RWPE2 (cell line): ENCODE results near the gene ATF7.
A peak's percentile ranks its signal among the peaks of the same experiment; 100 is the strongest.

Experiments
- ATAC-seq: fragments of 200-7000 bp; cut with Tn5 transposase; 3 replicates; pipeline ENCODE4 v1.9.1; 2021; ENCODE audit warnings: low read depth
- DNase-seq: peaks from one replicate; pipeline ENCODE4 v3.0.0-alpha.2; 2020; ENCODE audit warnings: low spot score
- H3K27ac ChIP-seq: fragments of 450-650 bp; 2 replicates; pipeline ENCODE4 v1.5.1; 2017; ENCODE audit warnings: mild to moderate bottlenecking; ENCODE audit not compliant: poor library complexity, severe bottlenecking
- H3K27me3 ChIP-seq: fragments of 250-450 bp; sonication (Bioruptor Pico); 2 replicates; pipeline ENCODE4 v1.5.1; 2021; ENCODE audit warnings: mild to moderate bottlenecking, moderate library complexity; ENCODE audit not compliant: insufficient read depth, poor library complexity, severe bottlenecking
- H3K36me3 ChIP-seq: fragments of 250-450 bp; sonication (Bioruptor Pico); 2 replicates; pipeline ENCODE4 v1.5.1; 2020; ENCODE audit warnings: low read depth, mild to moderate bottlenecking, moderate library complexity
- H3K4me1 ChIP-seq: fragments of 250-450 bp; sonication (Bioruptor Pico); 2 replicates; pipeline ENCODE4 v1.5.1; 2021; ENCODE audit warnings: mild to moderate bottlenecking, moderate library complexity; ENCODE audit not compliant: insufficient read depth, poor library complexity, severe bottlenecking
- H3K4me3 ChIP-seq: fragments of 250-450 bp; sonication (Bioruptor Pico); 2 replicates; pipeline ENCODE4 v1.5.1; 2021; ENCODE audit warnings: mild to moderate bottlenecking, moderate library complexity; ENCODE audit not compliant: severe bottlenecking
- H3K9me3 ChIP-seq: fragments of 250-450 bp; sonication (Bioruptor Pico); 2 replicates; pipeline ENCODE4 v1.5.1; 2021; ENCODE audit warnings: mild to moderate bottlenecking, moderate library complexity; ENCODE audit not compliant: severe bottlenecking
- TF ChIP-seq, protein P1 (sequence below): fragments of 450-650 bp; IDR thresholded peaks from one replicate; pipeline ENCODE4 v1.5.1; 2017; ENCODE audit warnings: mild to moderate bottlenecking, moderate library complexity; ENCODE audit not compliant: poor library complexity, severe bottlenecking

Gene ATF7

DNA sequence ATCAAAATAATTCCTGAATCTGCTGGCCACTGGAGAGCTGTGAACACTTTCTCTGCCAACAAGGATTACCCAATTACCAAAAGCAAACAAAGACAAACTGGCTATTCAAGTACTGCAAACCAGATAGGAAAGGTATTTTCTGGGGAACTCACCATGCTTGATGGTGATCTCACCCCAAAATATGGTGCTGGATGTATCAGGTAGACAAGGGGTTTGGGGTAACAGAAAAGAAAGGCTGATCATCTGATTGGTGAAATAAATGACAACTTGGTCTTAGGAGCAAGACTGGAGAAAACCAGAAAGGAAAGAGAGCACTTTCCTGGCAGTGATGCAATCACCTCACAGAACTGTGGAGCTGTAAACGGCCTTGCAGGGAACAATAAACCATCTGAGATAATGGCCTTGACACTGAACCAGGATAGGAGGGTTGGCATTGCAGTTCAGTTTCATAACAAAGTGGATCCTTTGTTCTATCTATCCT is 87.9 kb downstream of the ATF7 start:
- no peaks in the 10 kb centered on the region for H3K9me3 ChIP-seq
- peak; percentile 65 for ATAC-seq
- peak overlapping the region; percentile 14 for H3K27ac ChIP-seq
- peaks cover 70% of the 10 kb centered on the region for H3K36me3 ChIP-seq
- peaks cover 13% of the 10 kb centered on the region for H3K4me1 ChIP-seq
- no peak for DNase-seq
- TF ChIP-seq, protein P1, sequence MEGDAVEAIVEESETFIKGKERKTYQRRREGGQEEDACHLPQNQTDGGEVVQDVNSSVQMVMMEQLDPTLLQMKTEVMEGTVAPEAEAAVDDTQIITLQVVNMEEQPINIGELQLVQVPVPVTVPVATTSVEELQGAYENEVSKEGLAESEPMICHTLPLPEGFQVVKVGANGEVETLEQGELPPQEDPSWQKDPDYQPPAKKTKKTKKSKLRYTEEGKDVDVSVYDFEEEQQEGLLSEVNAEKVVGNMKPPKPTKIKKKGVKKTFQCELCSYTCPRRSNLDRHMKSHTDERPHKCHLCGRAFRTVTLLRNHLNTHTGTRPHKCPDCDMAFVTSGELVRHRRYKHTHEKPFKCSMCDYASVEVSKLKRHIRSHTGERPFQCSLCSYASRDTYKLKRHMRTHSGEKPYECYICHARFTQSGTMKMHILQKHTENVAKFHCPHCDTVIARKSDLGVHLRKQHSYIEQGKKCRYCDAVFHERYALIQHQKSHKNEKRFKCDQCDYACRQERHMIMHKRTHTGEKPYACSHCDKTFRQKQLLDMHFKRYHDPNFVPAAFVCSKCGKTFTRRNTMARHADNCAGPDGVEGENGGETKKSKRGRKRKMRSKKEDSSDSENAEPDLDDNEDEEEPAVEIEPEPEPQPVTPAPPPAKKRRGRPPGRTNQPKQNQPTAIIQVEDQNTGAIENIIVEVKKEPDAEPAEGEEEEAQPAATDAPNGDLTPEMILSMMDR, result no peak
- H3K27me3 ChIP-seq, result no peaks in the 10 kb centered on the region
- H3K4me3 ChIP-seq, result no peak overlapping the region

DNA sequence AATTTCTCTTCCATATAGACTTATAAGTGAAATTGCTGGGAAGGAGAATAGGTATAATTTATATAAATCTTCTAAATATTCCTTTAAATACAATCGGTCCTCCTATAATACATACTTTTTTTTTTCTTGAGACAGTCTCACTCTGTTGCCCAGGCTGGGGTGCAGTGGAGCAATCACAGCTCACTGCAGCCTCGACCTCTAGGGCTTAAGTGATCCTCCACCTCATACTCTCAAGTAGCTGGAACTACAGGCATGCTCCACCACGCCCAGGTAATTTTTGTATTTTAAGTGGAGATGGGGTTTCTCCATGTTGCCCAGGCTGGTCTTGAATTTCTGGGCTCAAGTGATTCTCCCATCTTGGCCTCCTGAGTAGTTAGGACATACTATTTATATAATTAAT is 89.2 kb downstream of the ATF7 start:
- no peaks in the 10 kb centered on the region for H3K27me3 ChIP-seq
- TF ChIP-seq, protein P1, result no peak
- no peak overlapping the region for H3K4me3 ChIP-seq
- H3K36me3 ChIP-seq, result peaks cover 70% of the 10 kb centered on the region
- no peaks in the 10 kb centered on the region for H3K9me3 ChIP-seq
- H3K4me1 ChIP-seq, result peaks cover 13% of the 10 kb centered on the region
- no peak overlapping the region for H3K27ac ChIP-seq
- no peak for ATAC-seq
- DNase-seq, result no peak

DNA sequence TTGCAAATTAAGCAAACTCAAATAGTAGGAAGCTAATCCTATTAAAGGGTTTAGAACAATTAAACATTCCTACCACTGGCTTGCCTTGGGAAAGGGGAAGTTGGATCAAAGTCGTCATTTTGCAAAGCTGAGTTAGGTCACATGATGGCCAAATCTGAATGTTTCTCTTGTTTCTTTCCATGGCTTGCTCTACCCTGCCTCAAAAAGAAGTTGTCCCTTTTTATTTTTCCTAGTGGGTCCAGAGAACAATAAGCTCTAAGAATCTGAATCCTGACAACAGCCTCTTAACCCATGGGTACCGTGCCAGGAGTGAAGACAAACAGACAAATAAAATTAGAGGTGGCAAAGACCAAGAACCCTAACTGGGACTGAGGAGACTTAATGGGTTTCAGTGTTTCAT is 92.7 kb downstream of the ATF7 start:
- Histone ChIP-seq H3K27ac (no peak overlapping the region), H3K4me3 (no peak overlapping the region), H3K9me3 (no peaks in the 10 kb centered on the region), H3K27me3 (no peaks in the 10 kb centered on the region), H3K36me3 (peaks cover 88% of the 10 kb centered on the region), H3K4me1 (peaks cover 9% of the 10 kb centered on the region)
- TF ChIP-seq, protein P1, result no peak
- no peak for DNase-seq
- no peak for ATAC-seq

DNA sequence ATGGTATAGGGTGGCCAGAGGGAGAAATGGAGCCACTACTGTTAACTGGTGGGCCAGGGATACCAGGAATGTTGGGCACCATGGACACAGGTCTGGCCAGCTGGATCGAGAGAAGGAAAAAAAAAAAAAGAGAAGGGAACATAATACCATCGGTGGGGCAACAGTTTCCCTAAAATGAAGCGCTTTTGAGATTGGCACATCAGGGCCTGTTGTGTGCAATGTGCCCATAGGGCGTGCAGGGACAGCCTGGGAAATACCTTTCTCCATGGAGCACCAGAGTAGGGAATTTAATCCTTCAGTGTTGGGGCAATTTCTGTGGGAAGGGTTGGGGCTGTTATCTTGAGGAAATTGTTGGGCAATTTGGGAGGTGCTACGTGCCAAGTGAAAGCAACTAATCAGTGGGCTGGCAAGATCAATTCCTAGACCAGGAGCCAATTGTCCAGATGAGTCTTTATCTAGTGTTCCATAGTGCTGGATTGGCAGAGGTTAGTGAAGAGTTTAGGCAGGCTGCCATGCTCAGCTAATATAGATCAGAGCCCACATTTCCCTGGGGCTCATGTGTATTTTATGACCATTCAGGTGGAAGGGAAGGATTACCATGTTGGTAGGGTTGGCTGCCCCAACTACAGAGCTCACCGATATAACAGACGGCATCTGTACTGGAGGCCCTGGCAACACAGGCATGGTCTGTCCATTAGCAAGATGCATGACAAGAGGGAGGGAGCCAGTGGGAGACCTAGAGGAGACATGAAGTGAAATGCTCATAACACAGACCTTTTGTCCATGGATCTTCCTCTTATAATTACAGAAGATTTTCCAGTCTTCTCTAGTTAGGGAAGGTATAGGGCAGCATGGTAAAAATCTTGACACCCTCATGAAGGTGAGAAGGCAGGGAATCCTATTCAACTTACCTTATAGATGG is 93.4 kb downstream of the ATF7 start:
- Histone ChIP-seq H3K4me1 (peaks cover 3% of the 10 kb centered on the region), H3K4me3 (no peak overlapping the region), H3K9me3 (no peaks in the 10 kb centered on the region), H3K36me3 (peaks cover 89% of the 10 kb centered on the region), H3K27me3 (no peaks in the 10 kb centered on the region), H3K27ac (no peak overlapping the region)
- DNase-seq (no peak), ATAC-seq (no peak)
- TF ChIP-seq, protein P1, result no peak

DNA sequence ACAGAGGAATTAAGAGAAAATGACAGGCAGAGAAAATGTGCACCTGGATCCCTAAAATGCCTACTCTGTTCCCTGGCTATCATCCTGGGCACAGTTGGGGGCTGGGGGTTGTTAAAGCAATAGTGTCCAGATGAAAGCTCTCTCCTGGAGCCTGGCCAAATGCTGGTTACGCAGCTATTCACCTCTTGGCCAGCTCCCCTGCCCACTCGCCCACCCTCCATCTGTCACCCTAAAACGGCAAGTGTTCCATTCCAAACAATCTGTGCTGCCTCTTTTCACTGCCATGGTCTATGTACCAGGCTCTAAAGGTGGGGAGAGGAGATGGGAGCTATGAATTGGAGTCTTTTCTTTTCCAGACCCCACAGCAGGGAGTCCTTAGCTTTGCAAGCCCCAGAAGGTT is 94.2 kb downstream of the ATF7 start:
- H3K36me3 ChIP-seq, result peaks cover 83% of the 10 kb centered on the region
- H3K4me3 ChIP-seq, result no peak overlapping the region
- ATAC-seq, result no peak
- TF ChIP-seq, protein P1, result no peak
- no peaks in the 10 kb centered on the region for H3K27me3 ChIP-seq
- H3K27ac ChIP-seq, result no peak overlapping the region
- H3K9me3 ChIP-seq, result no peaks in the 10 kb centered on the region
- no peaks in the 10 kb centered on the region for H3K4me1 ChIP-seq
- no peak for DNase-seq
